Measurements from ENCODE around the gene RNASE13.

- no peak for TF ChIP-seq NR1H2 (CRISPR knock-in tag; IDR thresholded peaks at IDR 0.05)
- no peak for TF ChIP-seq TP53 (CRISPR knock-in tag; IDR thresholded peaks at IDR 0.05)
These were observed 39.3 kb upstream of the RNASE13 start for GRCh38 chr14:21073921-21074320.
